ENCODE data around the gene AQP12B. TPM values are rescaled to one million over a fixed set of nuclear protein-coding genes. Genes with fewer than 3 reads are reported as not detected.

Gene AQP12B
- total RNA-seq, 1 experiment from 2014 or later, result not detected

DNA sequence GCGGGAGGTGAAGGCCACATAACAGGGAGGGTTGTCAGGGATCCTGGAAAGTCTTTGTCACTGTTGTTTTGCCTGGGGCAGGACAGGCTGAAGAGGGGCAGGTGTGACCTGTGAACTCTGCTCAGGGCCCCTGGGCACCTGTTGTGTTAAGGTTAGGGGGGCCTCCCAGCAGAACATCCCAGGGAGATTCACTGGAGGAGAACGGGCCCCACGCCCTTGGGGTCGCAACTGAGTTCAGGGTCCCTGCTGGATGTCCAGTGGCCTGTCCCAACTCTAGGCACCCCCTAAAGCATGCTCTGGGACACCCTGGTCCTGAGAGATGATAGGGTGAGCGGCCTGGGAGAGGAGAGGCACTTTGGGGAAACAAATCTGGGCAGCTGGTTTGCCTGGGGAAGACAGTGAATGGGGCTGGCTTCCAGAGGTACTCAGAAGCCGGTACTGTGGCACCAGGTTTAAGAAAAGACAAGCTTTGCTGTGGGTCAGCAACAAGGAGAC is 34.5 kb downstream of the AQP12B start:
- H3K27ac Mint-ChIP-seq (ENCODE audit: low read depth, unreplicated experiment), result no peak overlapping the region
- ChIA-PET POLR2A (no interaction called here), CTCF (interaction anchor here (0.7 kb wide), 1 partner anchor 998 kb away, joined by 3 read pairs; no protein-coding TSS in a partner anchor)
- intact Hi-C loops (cut with micrococcal nuclease), result no loop called here
- H3K36me3 Mint-ChIP-seq (ENCODE audit: insufficient read depth, unreplicated experiment), result no peaks in the 10 kb centered on the region
- no peak for DNase-seq (ENCODE audit: unreplicated experiment)
- no peaks in the 10 kb centered on the region for H3K9me3 Mint-ChIP-seq (ENCODE audit: unreplicated experiment)
- H3K27me3 Mint-ChIP-seq (ENCODE audit: insufficient read depth, unreplicated experiment), result peaks cover 95% of the 10 kb centered on the region
- BruUV-seq (replicated peaks), result no TSS peak
- H3K4me1 Mint-ChIP-seq (ENCODE audit: insufficient read depth, unreplicated experiment), result no peaks in the 10 kb centered on the region
- H3K4me3 Mint-ChIP-seq (ENCODE audit: unreplicated experiment), result no peak overlapping the region
- TF ChIP-seq, protein P1, sequence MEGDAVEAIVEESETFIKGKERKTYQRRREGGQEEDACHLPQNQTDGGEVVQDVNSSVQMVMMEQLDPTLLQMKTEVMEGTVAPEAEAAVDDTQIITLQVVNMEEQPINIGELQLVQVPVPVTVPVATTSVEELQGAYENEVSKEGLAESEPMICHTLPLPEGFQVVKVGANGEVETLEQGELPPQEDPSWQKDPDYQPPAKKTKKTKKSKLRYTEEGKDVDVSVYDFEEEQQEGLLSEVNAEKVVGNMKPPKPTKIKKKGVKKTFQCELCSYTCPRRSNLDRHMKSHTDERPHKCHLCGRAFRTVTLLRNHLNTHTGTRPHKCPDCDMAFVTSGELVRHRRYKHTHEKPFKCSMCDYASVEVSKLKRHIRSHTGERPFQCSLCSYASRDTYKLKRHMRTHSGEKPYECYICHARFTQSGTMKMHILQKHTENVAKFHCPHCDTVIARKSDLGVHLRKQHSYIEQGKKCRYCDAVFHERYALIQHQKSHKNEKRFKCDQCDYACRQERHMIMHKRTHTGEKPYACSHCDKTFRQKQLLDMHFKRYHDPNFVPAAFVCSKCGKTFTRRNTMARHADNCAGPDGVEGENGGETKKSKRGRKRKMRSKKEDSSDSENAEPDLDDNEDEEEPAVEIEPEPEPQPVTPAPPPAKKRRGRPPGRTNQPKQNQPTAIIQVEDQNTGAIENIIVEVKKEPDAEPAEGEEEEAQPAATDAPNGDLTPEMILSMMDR (IDR thresholded peaks at IDR 0.05; ENCODE audit: unreplicated experiment), result no peak

DNA sequence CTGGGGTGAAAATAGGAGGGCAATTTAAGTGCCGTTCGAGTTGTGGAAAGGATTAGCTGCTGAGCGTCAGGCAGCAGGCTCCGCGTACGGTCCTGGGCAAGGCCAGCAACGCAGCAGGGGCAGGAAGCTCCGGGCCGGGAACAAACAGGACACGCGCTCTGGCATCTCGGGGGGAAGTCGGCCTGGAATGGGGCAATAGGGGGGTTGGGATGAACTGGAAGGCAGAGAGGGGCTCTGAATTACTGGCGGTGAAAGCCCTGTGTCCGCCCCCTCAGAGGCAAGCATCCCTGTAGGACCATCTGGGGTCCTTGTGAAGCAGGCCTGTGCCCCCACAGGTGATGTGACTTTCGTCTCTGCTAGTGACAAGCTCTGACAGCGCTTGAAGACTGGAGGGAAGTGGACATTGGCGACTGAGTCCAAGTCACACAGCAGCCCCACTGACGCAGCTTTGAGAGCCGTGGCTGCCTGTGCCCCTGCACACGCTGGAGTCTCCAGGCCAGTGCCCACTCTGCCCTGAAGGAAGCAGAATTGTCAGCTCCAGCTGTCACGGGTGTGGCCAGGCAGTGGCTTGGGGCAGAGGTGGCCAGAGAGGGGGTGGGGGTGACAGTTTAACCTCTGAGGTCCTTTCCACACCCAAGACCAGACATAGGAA is 35.1 kb downstream of the AQP12B start:
- intact Hi-C loops (cut with micrococcal nuclease), result no loop called here
- no peak overlapping the region for H3K4me3 Mint-ChIP-seq (ENCODE audit: unreplicated experiment)
- no peaks in the 10 kb centered on the region for H3K9me3 Mint-ChIP-seq (ENCODE audit: unreplicated experiment)
- H3K27me3 Mint-ChIP-seq (ENCODE audit: insufficient read depth, unreplicated experiment), result peaks cover 92% of the 10 kb centered on the region
- H3K27ac Mint-ChIP-seq (ENCODE audit: low read depth, unreplicated experiment), result no peak overlapping the region
- ChIA-PET CTCF (interaction anchor here (0.7 to 1.2 kb wide), 3 partner anchors 17 to 128 kb away, joined by 3 to 5 read pairs (median 4); no protein-coding TSS in a partner anchor), POLR2A (no interaction called here)
- H3K4me1 Mint-ChIP-seq (ENCODE audit: insufficient read depth, unreplicated experiment), result no peaks in the 10 kb centered on the region
- TF ChIP-seq, protein P1 (IDR thresholded peaks at IDR 0.05; ENCODE audit: unreplicated experiment), result no peak
- BruUV-seq (replicated peaks), result no TSS peak
- DNase-seq (ENCODE audit: unreplicated experiment), result no peak
- H3K36me3 Mint-ChIP-seq (ENCODE audit: insufficient read depth, unreplicated experiment), result no peaks in the 10 kb centered on the region

DNA sequence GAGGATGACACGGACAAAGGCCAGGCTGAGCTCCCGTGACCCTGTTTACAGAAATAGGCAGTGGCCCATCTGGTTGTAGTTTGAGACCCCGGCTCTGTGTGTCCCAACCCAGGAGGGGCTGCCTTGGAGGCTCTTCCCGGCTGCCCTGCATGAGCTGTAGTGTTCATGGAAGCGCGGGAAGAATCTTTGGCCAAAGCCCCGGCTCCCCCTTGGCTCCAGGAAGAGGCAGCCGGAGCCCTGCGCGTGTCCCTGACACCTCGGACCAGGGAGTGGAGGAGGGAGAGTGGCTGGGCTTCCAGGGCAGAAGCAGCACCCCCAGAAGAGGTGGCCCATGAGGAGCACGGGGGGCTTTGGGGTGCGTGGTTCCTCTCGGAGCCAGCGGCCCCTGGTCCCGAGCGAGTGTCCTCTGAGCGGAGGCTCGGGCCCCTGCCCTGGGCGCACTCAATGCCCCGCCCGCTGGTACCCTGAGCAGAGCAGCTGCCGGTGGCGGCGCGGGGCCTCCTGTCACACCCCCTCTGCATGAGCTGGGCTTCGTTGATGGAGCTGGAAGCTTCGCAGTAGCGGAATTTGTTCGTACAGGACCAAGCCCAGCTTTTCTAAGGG is 35.7 kb downstream of the AQP12B start:
- TF ChIP-seq, protein P1 (IDR thresholded peaks at IDR 0.05; ENCODE audit: unreplicated experiment), result no peak
- intact Hi-C loops (cut with micrococcal nuclease), result no loop called here
- H3K9me3 Mint-ChIP-seq (ENCODE audit: unreplicated experiment), result no peaks in the 10 kb centered on the region
- no peak for DNase-seq (ENCODE audit: unreplicated experiment)
- H3K4me3 Mint-ChIP-seq (ENCODE audit: unreplicated experiment), result no peak overlapping the region
- BruUV-seq (replicated peaks), result no TSS peak
- POLR2A ChIA-PET, result no interaction called here
- H3K36me3 Mint-ChIP-seq (ENCODE audit: insufficient read depth, unreplicated experiment), result no peaks in the 10 kb centered on the region
- peaks cover 85% of the 10 kb centered on the region for H3K27me3 Mint-ChIP-seq (ENCODE audit: insufficient read depth, unreplicated experiment)
- H3K4me1 Mint-ChIP-seq (ENCODE audit: insufficient read depth, unreplicated experiment), result no peaks in the 10 kb centered on the region
- H3K27ac Mint-ChIP-seq (ENCODE audit: low read depth, unreplicated experiment), result no peak overlapping the region
- CTCF ChIA-PET, result interaction anchor here (0.7 to 1.2 kb wide), 3 partner anchors 17 to 128 kb away, joined by 3 to 5 read pairs (median 4); no protein-coding TSS in a partner anchor

DNA sequence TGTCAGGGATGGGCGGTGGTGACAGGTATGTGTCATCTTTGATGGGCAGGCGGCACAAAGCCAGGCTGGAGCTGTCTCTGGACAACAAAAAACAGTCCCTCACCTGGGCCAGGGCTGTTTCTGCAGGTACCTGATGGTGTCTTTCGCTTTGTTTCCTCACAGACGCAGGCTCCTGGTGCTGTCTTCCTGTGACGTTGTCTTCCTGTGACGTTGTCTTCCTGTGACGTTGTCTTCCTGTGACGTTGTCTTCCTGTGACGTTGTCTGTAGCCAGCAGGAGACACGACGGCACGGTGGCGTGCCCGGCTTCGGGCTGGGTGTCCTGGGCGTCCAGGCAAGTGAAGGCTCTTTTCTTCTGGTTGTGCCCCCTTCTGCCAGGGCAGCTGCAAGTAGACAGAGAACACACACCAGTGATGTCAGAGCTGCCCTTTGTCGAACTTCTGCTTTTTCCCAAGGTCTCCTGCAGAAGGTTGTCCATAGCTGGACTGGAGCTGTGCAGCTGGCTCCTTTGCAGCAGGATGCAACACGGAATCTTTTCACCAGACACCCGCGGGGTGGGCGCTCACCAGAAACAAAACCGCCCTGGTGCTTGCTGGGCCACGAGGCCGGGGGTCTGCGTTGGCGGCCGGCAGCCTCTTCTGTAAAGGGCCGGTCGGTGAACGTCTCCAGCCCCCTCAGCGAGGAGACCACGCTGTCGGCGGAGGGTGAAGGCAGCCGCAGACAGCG is 36.3 kb downstream of the AQP12B start:
- no peaks in the 10 kb centered on the region for H3K4me1 Mint-ChIP-seq (ENCODE audit: insufficient read depth, unreplicated experiment)
- H3K36me3 Mint-ChIP-seq (ENCODE audit: insufficient read depth, unreplicated experiment), result no peaks in the 10 kb centered on the region
- no peak for DNase-seq (ENCODE audit: unreplicated experiment)
- no peaks in the 10 kb centered on the region for H3K9me3 Mint-ChIP-seq (ENCODE audit: unreplicated experiment)
- intact Hi-C loops (cut with micrococcal nuclease), result no loop called here
- H3K27ac Mint-ChIP-seq (ENCODE audit: low read depth, unreplicated experiment), result no peak overlapping the region
- TF ChIP-seq, protein P1 (IDR thresholded peaks at IDR 0.05; ENCODE audit: unreplicated experiment), result no peak
- ChIA-PET CTCF (interaction anchor here (1.2 kb wide), 1 partner anchor 18 kb away, joined by 5 read pairs; no protein-coding TSS in a partner anchor), POLR2A (no interaction called here)
- no peak overlapping the region for H3K4me3 Mint-ChIP-seq (ENCODE audit: unreplicated experiment)
- H3K27me3 Mint-ChIP-seq (ENCODE audit: insufficient read depth, unreplicated experiment), result peaks cover 79% of the 10 kb centered on the region
- no TSS peak for BruUV-seq (replicated peaks)

All from MCF 10A (cell line).